HepG2 (cell line): ENCODE results near the gene EEPD1. TPM values are rescaled to one million over a fixed set of nuclear protein-coding genes. Genes with fewer than 3 reads are reported as not detected.

Source experiments
- ATF7 ChIP-seq, 2 experiments: fragments of 450-650 bp in 1 of 2; sonication (generic) in 1 of 2; formaldehyde crosslinking in 1 of 2; IDR thresholded peaks; 2 replicates each; pipeline versions ENCODE4 v1.4.0 to v1.6.1; 2016 to 2020; ENCODE audit warnings: antibody characterized with exemption in 1 of 2, mild to moderate bottlenecking in 1 of 2, missing genetic modification reagents in 1 of 2
- CEBPB ChIP-seq: IDR thresholded peaks from 2 replicates; pipeline ENCODE4 v1.6.1; 2011; ENCODE audit warnings: low read depth, low read length, improper control_type of control experiment, borderline replicate concordance
- ETV5 ChIP-seq: IDR thresholded peaks from 2 replicates; pipeline ENCODE4 v1.6.1; 2018; ENCODE audit warnings: missing biosample characterization, missing genetic modification reagents, inconsistent platforms, borderline replicate concordance
- FOXJ3 ChIP-seq: sonication (generic); formaldehyde crosslinking; IDR thresholded peaks from 2 replicates; pipeline ENCODE4 v1.4.0; 2020; ENCODE audit warnings: missing genetic modification reagents, mild to moderate bottlenecking, borderline replicate concordance
- GATAD1 ChIP-seq: IDR thresholded peaks from 2 replicates; pipeline ENCODE4 v1.6.1; 2016; ENCODE audit warnings: missing genetic modification reagents, missing compliant biosample characterization
- HDAC1 ChIP-seq: sonication (generic); formaldehyde crosslinking; IDR thresholded peaks from 2 replicates; pipeline ENCODE4 v1.5.1; 2020; ENCODE audit warnings: mild to moderate bottlenecking, missing genetic modification reagents
- ISL2 ChIP-seq: sonication (generic); formaldehyde crosslinking; IDR thresholded peaks from 2 replicates; pipeline ENCODE4 v1.5.0; 2020; ENCODE audit warnings: missing genetic modification reagents
- MED13 ChIP-seq: sonication (generic); formaldehyde crosslinking; IDR thresholded peaks from 2 replicates; pipeline ENCODE4 v1.5.0; 2020; ENCODE audit warnings: missing genetic modification reagents
- NKX3-1 ChIP-seq: sonication (generic); formaldehyde crosslinking; IDR thresholded peaks from 2 replicates; pipeline ENCODE4 v1.5.0; 2020; ENCODE audit warnings: missing genetic modification reagents
- PAX8 ChIP-seq: sonication (generic); formaldehyde crosslinking; IDR thresholded peaks from 2 replicates; pipeline ENCODE4 v1.8.0; 2022; ENCODE audit warnings: mild to moderate bottlenecking, missing genetic modification reagents, borderline replicate concordance
- PITX1 ChIP-seq: sonication (generic); formaldehyde crosslinking; IDR thresholded peaks from 2 replicates; pipeline ENCODE4 v1.5.1; 2020; ENCODE audit warnings: mild to moderate bottlenecking, missing genetic modification reagents
- SMYD3 ChIP-seq: sonication (generic); formaldehyde crosslinking; IDR thresholded peaks from 2 replicates; pipeline ENCODE4 v1.8.1; 2023; ENCODE audit warnings: mild to moderate bottlenecking, missing genetic modification reagents
- ZMAT3 ChIP-seq: sonication (generic); formaldehyde crosslinking; conservative IDR thresholded peaks from 2 replicates; pipeline ENCODE4 v1.7.0; 2021; ENCODE audit warnings: missing genetic modification reagents
- ZMYM4 ChIP-seq: sonication (generic); formaldehyde crosslinking; IDR thresholded peaks from 2 replicates; pipeline ENCODE4 v1.8.1; 2023; ENCODE audit warnings: mild to moderate bottlenecking, missing genetic modification reagents
- ZNF292 ChIP-seq: sonication (generic); formaldehyde crosslinking; IDR thresholded peaks from 2 replicates; pipeline ENCODE4 v1.8.1; 2022; ENCODE audit warnings: mild to moderate bottlenecking, low read depth, missing genetic modification reagents, borderline replicate concordance
- ZNF350 ChIP-seq: sonication (generic); formaldehyde crosslinking; IDR thresholded peaks from 2 replicates; pipeline ENCODE4 v1.4.0; 2020; ENCODE audit warnings: mild to moderate bottlenecking, low read depth, missing genetic modification reagents, borderline replicate concordance
- ZNF446 ChIP-seq: sonication (generic); formaldehyde crosslinking; IDR thresholded peaks from 2 replicates; pipeline ENCODE4 v1.5.0; 2020; ENCODE audit warnings: mild to moderate bottlenecking, missing genetic modification reagents
- ZNF460 ChIP-seq: sonication (generic); formaldehyde crosslinking; IDR thresholded peaks from 2 replicates; pipeline ENCODE4 v1.5.1; 2020; ENCODE audit warnings: missing genetic modification reagents, mild to moderate bottlenecking, borderline replicate concordance
- ZNF563 ChIP-seq: sonication (generic); formaldehyde crosslinking; IDR thresholded peaks from 2 replicates; pipeline ENCODE4 v1.8.0; 2022; ENCODE audit warnings: mild to moderate bottlenecking, moderate library complexity, missing genetic modification reagents
- ZNF674 ChIP-seq: sonication (generic); formaldehyde crosslinking; IDR thresholded peaks from 2 replicates; pipeline ENCODE4 v1.5.0; 2020; ENCODE audit warnings: low read depth, mild to moderate bottlenecking, missing genetic modification reagents
- ZNF747 ChIP-seq: sonication (generic); formaldehyde crosslinking; IDR thresholded peaks from 2 replicates; pipeline ENCODE4 v1.8.1; 2023; ENCODE audit warnings: missing genetic modification reagents, mild to moderate bottlenecking, borderline replicate concordance
- ZNF83 ChIP-seq: sonication (generic); formaldehyde crosslinking; IDR thresholded peaks from 2 replicates; pipeline ENCODE4 v1.4.0; 2020; ENCODE audit warnings: missing genetic modification reagents, mild to moderate bottlenecking, borderline replicate concordance
- polyA plus RNA-seq, 8 experiments: library from polyadenylated mRNA; depleted of rRNA in 3 of 8; stranded (reverse) in 7 of 8; unstranded in 1 of 8; fragments of >200 nt; fragmentation: Illumina TruSeq in 4 of 8; extraction: Trizol in 4 of 8; gene quantifications; 2 replicates each; pipeline versions ENCODE4 v1.2.1 to v1.2.3, GENCODE V29; 2011 to 2016; ENCODE audit warnings: low read depth in 4 of 8, missing spikeins in 1 of 8, mixed read lengths in 1 of 8; ENCODE audit not compliant: insufficient read depth in 1 of 8
- total RNA-seq, 5 experiments: library from RNA; depleted of rRNA; stranded (reverse); fragments of >200 nt; fragmentation: Illumina TruSeq; extraction: Trizol; gene quantifications; 2 replicates each; pipeline ENCODE4 v1.2.3, GENCODE V29; 2016; ENCODE audit warnings: low read depth in 1 of 5
- TF ChIP-seq, protein P1 (sequence below): sonication (generic); formaldehyde crosslinking; IDR thresholded peaks from 2 replicates; pipeline ENCODE4 v1.5.0; 2020; ENCODE audit warnings: missing genetic modification reagents
- TF ChIP-seq, protein P2 (sequence below): IDR thresholded peaks from 2 replicates; pipeline ENCODE4 v1.6.1; 2016; ENCODE audit warnings: low read depth
- TF ChIP-seq, protein P3 (sequence below): sonication (generic); formaldehyde crosslinking; conservative IDR thresholded peaks from 2 replicates; pipeline ENCODE4 v1.4.0; 2020; ENCODE audit warnings: missing genetic modification reagents

The EEPD1 gene
- total and polyA plus RNA-seq, 2 of the 13 experiments (the other 11 are each of a cell fraction or from before 2014, with no cell fraction given) = 10.1 to 16.4 TPM

DNA sequence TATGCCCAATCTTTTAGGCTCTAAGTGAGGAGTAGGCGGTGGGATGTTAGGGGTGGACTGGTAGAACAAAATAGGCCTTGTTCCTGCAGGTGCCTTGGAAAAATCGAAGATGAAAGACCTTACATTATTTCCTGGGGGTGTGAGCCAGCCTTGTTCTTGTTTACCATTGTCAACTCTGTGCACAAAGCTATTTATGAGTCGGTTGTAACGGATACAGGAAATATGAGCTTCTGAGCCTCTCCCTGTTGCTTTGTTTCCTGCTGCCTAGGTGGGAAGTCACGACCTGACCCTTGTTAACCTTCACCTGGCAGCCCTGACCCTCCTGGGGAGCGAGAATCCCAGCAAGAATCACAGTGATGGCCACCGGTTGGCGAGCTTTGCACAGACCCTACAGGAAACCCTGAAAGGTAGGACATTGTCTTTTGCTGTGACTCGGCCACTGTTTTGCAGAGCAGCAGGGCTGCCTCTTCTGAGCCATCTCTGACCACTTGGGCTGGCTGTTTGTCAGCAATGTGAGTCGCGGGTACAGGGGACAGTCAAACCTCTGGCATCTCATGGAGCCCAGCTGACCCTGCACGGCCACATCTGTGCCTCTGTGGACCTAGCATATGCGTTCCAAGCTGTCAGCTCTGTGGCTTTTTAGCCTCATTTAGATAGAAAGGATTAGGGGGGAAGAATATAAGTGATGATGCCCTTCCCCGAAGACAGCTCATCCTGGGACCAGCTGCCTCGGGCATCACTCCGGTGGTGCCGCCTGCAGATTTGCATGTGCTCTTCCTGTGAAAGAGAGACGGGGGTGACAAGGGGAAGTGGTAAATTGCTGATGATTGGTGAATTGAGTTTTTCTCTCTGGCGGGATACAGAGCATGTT lies 134.6 kb downstream of the EEPD1 start (continued):
- TF ChIP-seq, protein P1, sequence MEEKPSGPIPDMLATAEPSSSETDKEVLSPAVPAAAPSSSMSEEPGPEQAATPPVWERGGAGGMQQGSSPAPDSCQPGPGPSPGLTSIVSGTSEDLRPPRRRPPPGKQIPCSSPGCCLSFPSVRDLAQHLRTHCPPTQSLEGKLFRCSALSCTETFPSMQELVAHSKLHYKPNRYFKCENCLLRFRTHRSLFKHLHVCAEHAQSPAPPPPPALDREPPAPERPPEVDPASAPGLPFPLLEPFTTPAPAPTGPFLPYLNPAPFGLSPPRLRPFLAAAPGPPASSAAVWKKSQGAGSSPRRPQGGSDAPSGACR (CRISPR knock-in tag) = peak; percentile 26; the same call in 1 of the 2 replicates
- TF ChIP-seq MED13 (CRISPR knock-in tag) (peak; percentile 60; the same call in 1 of the 2 replicates), ZMAT3 (CRISPR knock-in tag) (peak; percentile 72; the same call in 1 of the 2 replicates), CEBPB (no peak), ZNF446 (no peak), ATF7 (IDR thresholded peaks at IDR 0.05) (no peak), ATF7 (CRISPR knock-in tag; IDR thresholded peaks at IDR 0.05) (0 out of 2 replicates have a peak, but pooled peaks have one; percentile 63), HDAC1 (CRISPR knock-in tag) (peak; percentile 95), ETV5 (CRISPR knock-in tag) (peak; percentile 99), ZNF292 (CRISPR knock-in tag) (peak; percentile 79; the same call in 1 of the 2 replicates), PAX8 (no peak), ZMYM4 (CRISPR knock-in tag) (peak; percentile 83), ZNF747 (CRISPR knock-in tag) (peak; percentile 88), ZNF674 (CRISPR knock-in tag) (no peak), ISL2 (CRISPR knock-in tag) (peak; percentile 93), ZNF350 (CRISPR knock-in tag) (peak; percentile 89; the same call in 1 of the 2 replicates), ZNF83 (CRISPR knock-in tag) (peak; percentile 74; the same call in 1 of the 2 replicates), GATAD1 (CRISPR knock-in tag) (0 out of 2 replicates have a peak, but pooled peaks have one; percentile 51), PITX1 (peak; percentile 91), ZNF460 (no peak), NKX3-1 (CRISPR knock-in tag) (peak; percentile 74; the same call in 1 of the 2 replicates), ZNF563 (CRISPR knock-in tag) (no peak), FOXJ3 (CRISPR knock-in tag) (peak; percentile 96), SMYD3 (CRISPR knock-in tag) (0 out of 2 replicates have a peak, but pooled peaks have one; percentile 46)
- TF ChIP-seq, protein P2, sequence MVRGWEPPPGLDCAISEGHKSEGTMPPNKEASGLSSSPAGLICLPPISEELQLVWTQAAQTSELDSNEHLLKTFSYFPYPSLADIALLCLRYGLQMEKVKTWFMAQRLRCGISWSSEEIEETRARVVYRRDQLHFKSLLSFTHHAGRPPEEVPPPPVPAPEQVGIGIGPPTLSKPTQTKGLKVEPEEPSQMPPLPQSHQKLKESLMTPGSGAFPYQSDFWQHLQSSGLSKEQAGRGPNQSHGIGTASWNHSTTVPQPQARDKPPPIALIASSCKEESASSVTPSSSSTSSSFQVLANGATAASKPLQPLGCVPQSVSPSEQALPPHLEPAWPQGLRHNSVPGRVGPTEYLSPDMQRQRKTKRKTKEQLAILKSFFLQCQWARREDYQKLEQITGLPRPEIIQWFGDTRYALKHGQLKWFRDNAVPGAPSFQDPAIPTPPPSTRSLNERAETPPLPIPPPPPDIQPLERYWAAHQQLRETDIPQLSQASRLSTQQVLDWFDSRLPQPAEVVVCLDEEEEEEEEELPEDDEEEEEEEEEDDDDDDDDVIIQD (CRISPR knock-in tag) = peak; percentile 91
- TF ChIP-seq, protein P3, sequence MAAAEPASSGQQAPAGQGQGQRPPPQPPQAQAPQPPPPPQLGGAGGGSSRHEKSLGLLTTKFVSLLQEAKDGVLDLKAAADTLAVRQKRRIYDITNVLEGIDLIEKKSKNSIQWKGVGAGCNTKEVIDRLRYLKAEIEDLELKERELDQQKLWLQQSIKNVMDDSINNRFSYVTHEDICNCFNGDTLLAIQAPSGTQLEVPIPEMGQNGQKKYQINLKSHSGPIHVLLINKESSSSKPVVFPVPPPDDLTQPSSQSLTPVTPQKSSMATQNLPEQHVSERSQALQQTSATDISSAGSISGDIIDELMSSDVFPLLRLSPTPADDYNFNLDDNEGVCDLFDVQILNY = no peak
